Neural progenitor cell (in vitro differentiated cells): ENCODE results near the gene SEMA4G.

Source experiments
- EZH2 ChIP-seq: fragments of 200-600 bp; sonication (generic); IDR thresholded peaks from 2 replicates; pipeline ENCODE4 v1.6.1; 2017; ENCODE audit warnings: antibody characterized with exemption, mild to moderate bottlenecking, moderate library complexity
- EZH2phosphoT487 ChIP-seq: fragments of 200-600 bp; sonication (generic); IDR thresholded peaks from 2 replicates; pipeline ENCODE4 v1.6.1; 2017; ENCODE audit warnings: antibody characterized with exemption
- TF ChIP-seq, protein P1 (sequence below): fragments of 200-600 bp; sonication (generic); IDR thresholded peaks from 2 replicates; pipeline ENCODE4 v1.5.1; 2017; ENCODE audit warnings: antibody characterized with exemption, mild to moderate bottlenecking

GRCh38 chr10:100978901-100979195 is 9.5 kb downstream of the SEMA4G start:
- TF ChIP-seq, protein P1, sequence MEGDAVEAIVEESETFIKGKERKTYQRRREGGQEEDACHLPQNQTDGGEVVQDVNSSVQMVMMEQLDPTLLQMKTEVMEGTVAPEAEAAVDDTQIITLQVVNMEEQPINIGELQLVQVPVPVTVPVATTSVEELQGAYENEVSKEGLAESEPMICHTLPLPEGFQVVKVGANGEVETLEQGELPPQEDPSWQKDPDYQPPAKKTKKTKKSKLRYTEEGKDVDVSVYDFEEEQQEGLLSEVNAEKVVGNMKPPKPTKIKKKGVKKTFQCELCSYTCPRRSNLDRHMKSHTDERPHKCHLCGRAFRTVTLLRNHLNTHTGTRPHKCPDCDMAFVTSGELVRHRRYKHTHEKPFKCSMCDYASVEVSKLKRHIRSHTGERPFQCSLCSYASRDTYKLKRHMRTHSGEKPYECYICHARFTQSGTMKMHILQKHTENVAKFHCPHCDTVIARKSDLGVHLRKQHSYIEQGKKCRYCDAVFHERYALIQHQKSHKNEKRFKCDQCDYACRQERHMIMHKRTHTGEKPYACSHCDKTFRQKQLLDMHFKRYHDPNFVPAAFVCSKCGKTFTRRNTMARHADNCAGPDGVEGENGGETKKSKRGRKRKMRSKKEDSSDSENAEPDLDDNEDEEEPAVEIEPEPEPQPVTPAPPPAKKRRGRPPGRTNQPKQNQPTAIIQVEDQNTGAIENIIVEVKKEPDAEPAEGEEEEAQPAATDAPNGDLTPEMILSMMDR = no peak
- TF ChIP-seq EZH2phosphoT487 (no peak), EZH2 (no peak)
